ENCODE data around the gene LMX1B.

Gene LMX1B

DNA sequence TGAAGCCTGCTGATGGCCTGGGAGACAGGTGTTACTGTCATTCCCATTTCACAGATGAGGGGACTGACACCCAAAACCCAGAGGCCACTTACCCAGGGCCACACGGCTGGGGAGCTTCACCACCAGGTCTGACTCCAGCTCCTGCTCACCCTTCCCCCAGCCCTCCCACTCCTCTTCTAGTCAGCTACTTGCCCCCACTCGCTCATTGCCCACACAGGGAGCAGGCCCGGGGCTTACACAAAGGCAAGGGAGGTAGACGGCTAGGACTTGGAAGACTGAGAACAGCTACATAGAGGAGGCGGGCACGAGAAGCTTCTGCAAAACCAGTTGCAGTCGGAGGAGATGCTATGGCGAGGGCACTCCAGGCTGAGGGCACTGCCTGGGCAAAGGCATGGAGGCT is 21.3 kb downstream of the LMX1B start:
- DNase-seq (ENCODE audit: low read depth, low spot score) = no peak
- H3K4me1 ChIP-seq (ENCODE audit: control insufficient read depth, insufficient read depth, low read length) = peaks cover 4% of the 10 kb centered on the region
- no peak overlapping the region for H3K4me3 ChIP-seq (ENCODE audit: low read length)
- no peaks in the 10 kb centered on the region for H3K9me3 ChIP-seq (ENCODE audit: control insufficient read depth, insufficient read depth, low read length)
- WGBS (ENCODE audit: insufficient coverage, insufficient read length) = no CpG with 5 or more reads among the region's 8 CpGs
- no peak overlapping the region for H3K27ac ChIP-seq (ENCODE audit: low read length)
- H3K27me3 ChIP-seq (ENCODE audit: control insufficient read depth, insufficient read depth, low read length) = peaks cover 34% of the 10 kb centered on the region; the same call in 1 of the 2 replicates
- H3K36me3 ChIP-seq (ENCODE audit: control insufficient read depth, insufficient read depth, low read length) = no peaks in the 10 kb centered on the region

DNA sequence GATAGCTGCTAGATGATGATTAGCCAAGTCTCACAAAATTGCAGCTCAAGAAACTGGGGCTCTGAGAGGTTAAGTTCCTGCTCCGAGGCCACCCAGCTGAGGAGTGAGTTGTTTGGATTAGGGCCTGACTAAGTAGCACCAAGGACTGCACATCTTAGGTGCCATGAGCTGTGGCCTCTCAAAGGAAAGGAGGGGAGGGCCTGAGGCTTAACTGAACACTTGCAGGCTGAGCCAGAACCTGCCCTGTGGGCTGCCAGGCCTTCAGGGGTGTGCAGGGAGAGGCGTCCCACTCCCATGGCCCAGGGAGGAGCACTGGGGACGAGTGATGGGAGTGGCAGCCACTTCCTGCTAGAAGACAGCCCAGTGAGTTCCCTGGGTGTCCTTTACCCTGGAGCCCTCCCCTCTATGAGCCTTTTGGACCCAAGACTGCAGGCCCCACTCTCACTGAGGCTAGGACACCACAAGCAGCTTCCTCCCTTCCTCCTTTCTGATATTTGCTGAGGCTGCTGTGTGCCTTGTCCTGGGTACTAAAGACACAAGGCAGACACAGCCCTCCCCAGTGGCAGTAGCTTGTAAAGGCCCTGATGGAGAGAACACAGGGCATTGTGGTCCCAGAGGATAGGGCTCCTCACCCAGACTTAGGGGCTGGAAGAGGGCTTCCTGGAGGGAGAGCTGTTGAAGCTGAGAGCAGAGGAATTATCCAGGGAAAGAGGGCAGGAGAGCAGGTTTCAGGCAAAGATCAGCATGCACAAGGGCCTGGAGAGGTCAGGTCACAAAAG is 22.1 kb downstream of the LMX1B start:
- no CpG with 5 or more reads among the region's 3 CpGs for WGBS (ENCODE audit: insufficient coverage, insufficient read length)
- Histone ChIP-seq H3K4me3 (ENCODE audit: low read length) (no peak overlapping the region), H3K27me3 (ENCODE audit: control insufficient read depth, insufficient read depth, low read length) (peaks cover 29% of the 10 kb centered on the region; the same call in 1 of the 2 replicates), H3K36me3 (ENCODE audit: control insufficient read depth, insufficient read depth, low read length) (no peaks in the 10 kb centered on the region), H3K27ac (ENCODE audit: low read length) (no peak overlapping the region), H3K9me3 (ENCODE audit: control insufficient read depth, insufficient read depth, low read length) (no peaks in the 10 kb centered on the region), H3K4me1 (ENCODE audit: control insufficient read depth, insufficient read depth, low read length) (peaks cover 4% of the 10 kb centered on the region)
- no peak for DNase-seq (ENCODE audit: low read depth, low spot score)

DNA sequence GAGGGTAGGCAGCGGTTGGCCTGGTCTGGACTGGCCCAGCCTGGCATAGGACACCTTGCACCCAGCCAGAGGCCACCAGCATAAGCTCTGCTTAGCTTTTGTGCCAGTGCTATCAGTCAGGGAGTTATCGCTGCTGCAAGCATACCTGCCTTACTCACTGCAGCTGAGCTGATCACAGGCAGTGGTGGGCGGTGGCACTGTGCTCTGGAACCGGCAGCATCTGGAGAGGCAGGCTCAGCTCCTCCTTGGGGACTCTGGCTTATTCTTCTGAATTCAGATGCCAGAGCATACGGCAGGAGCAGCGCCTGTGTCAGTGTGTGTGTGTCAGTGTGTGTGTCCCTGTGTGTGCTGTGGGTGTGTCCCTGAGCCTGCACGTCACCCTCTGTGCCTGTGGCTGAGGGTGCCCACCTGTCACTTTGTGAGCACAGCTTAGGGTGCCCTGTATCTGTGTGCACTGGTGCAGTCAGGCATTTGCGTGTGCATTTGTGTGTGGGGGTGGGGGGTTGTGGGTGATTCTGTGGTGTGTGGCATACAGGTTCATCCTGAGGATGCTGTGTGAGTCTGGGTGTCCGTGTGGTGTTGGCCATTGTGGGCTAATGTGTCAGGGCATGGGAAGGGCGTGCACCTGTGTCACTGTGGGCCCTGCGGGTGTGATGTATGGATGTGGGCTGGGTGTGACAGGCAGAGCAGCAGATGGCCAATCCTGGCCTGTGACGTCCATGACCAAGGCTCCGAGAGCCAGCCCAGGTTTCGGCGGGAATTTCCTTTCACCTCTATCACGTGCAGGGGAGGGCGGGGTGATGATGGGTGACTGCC is 23.5 kb downstream of the LMX1B start:
- no peaks in the 10 kb centered on the region for H3K36me3 ChIP-seq (ENCODE audit: control insufficient read depth, insufficient read depth, low read length)

GRCh38 chr9:126638571-126639132 is 24.9 kb downstream of the LMX1B start:
- no peak for DNase-seq (ENCODE audit: low read depth, low spot score)
- peak overlapping the region; percentile 6; the same call in 1 of the 2 replicates for H3K4me3 ChIP-seq (ENCODE audit: low read length)

More for the DNA sequence above, 23.5 kb downstream of the LMX1B start:
- DNase-seq (ENCODE audit: low read depth, low spot score) = no peak
- no peak overlapping the region for H3K4me3 ChIP-seq (ENCODE audit: low read length)
- peaks cover 4% of the 10 kb centered on the region for H3K4me1 ChIP-seq (ENCODE audit: control insufficient read depth, insufficient read depth, low read length)
- peaks cover 22% of the 10 kb centered on the region; the same call in 1 of the 2 replicates for H3K27me3 ChIP-seq (ENCODE audit: control insufficient read depth, insufficient read depth, low read length)
- no peak overlapping the region for H3K27ac ChIP-seq (ENCODE audit: low read length)
- WGBS (ENCODE audit: insufficient coverage, insufficient read length) = no CpG with 5 or more reads among the region's 17 CpGs
- no peaks in the 10 kb centered on the region for H3K9me3 ChIP-seq (ENCODE audit: control insufficient read depth, insufficient read depth, low read length)

DNA sequence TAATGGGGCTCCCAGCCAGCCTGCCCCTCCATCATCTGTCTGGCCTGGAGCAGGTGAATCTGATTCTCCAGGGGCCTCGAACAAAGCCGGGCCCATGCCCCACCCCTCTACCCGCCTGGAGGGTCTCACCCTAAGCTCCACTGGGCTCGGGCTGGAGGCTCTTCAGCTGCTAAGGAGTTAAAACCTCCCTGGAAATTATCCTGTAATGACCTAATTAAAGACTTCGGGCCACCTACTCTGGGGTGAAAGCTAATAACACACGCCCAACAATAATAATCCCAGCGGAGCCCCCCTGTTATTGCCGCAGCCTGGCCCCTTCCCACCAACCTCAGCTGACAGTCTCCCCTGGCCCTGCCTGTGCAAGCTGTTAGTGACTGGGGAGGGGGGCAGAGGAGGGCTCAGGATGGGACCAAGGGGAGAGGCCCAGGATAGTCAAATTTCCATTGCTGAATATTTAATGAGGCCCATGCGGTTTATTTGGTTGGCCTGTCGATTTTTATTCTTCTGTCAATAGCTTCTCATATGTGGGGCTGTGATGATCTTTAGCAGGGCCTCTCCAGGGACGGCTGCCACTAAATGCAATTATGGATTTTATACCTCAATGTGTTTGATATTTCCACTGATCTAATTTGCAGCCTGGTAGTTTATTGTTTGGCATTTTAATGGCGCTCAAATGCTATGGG is 25.7 kb downstream of the LMX1B start:
- WGBS (ENCODE audit: insufficient coverage, insufficient read length) = no CpG with 5 or more reads among the region's 12 CpGs
- Histone ChIP-seq H3K4me3 (ENCODE audit: low read length) (no peak overlapping the region), H3K4me1 (ENCODE audit: control insufficient read depth, insufficient read depth, low read length) (peaks cover 4% of the 10 kb centered on the region), H3K36me3 (ENCODE audit: control insufficient read depth, insufficient read depth, low read length) (no peaks in the 10 kb centered on the region), H3K9me3 (ENCODE audit: control insufficient read depth, insufficient read depth, low read length) (no peaks in the 10 kb centered on the region), H3K27me3 (ENCODE audit: control insufficient read depth, insufficient read depth, low read length) (peaks cover 19% of the 10 kb centered on the region; the same call in 1 of the 2 replicates), H3K27ac (ENCODE audit: low read length) (no peak overlapping the region)
- no peak for DNase-seq (ENCODE audit: low read depth, low spot score)

More at GRCh38 chr9:126638571-126639132, 24.9 kb downstream of the LMX1B start:
- H3K27ac ChIP-seq (ENCODE audit: low read length) = no peak overlapping the region
- no peaks in the 10 kb centered on the region for H3K9me3 ChIP-seq (ENCODE audit: control insufficient read depth, insufficient read depth, low read length)
- WGBS (ENCODE audit: insufficient coverage, insufficient read length) = no CpG with 5 or more reads among the region's 30 CpGs
- H3K4me1 ChIP-seq (ENCODE audit: control insufficient read depth, insufficient read depth, low read length) = peaks cover 4% of the 10 kb centered on the region
- peaks cover 19% of the 10 kb centered on the region; the same call in 1 of the 2 replicates for H3K27me3 ChIP-seq (ENCODE audit: control insufficient read depth, insufficient read depth, low read length)
- H3K36me3 ChIP-seq (ENCODE audit: control insufficient read depth, insufficient read depth, low read length) = no peaks in the 10 kb centered on the region

GRCh38 chr9:126641118-126641851 is 27.6 kb downstream of the LMX1B start:
- no CpG with 5 or more reads among the region's 8 CpGs for WGBS (ENCODE audit: insufficient coverage, insufficient read length)
- DNase-seq (ENCODE audit: low read depth, low spot score) = no peak
- no peak overlapping the region for H3K4me3 ChIP-seq (ENCODE audit: low read length)
- H3K36me3 ChIP-seq (ENCODE audit: control insufficient read depth, insufficient read depth, low read length) = no peaks in the 10 kb centered on the region
- no peak overlapping the region for H3K27ac ChIP-seq (ENCODE audit: low read length)
- H3K4me1 ChIP-seq (ENCODE audit: control insufficient read depth, insufficient read depth, low read length) = peaks cover 4% of the 10 kb centered on the region
- H3K27me3 ChIP-seq (ENCODE audit: control insufficient read depth, insufficient read depth, low read length) = peaks cover 19% of the 10 kb centered on the region; the same call in 1 of the 2 replicates
- H3K9me3 ChIP-seq (ENCODE audit: control insufficient read depth, insufficient read depth, low read length) = no peaks in the 10 kb centered on the region

DNA sequence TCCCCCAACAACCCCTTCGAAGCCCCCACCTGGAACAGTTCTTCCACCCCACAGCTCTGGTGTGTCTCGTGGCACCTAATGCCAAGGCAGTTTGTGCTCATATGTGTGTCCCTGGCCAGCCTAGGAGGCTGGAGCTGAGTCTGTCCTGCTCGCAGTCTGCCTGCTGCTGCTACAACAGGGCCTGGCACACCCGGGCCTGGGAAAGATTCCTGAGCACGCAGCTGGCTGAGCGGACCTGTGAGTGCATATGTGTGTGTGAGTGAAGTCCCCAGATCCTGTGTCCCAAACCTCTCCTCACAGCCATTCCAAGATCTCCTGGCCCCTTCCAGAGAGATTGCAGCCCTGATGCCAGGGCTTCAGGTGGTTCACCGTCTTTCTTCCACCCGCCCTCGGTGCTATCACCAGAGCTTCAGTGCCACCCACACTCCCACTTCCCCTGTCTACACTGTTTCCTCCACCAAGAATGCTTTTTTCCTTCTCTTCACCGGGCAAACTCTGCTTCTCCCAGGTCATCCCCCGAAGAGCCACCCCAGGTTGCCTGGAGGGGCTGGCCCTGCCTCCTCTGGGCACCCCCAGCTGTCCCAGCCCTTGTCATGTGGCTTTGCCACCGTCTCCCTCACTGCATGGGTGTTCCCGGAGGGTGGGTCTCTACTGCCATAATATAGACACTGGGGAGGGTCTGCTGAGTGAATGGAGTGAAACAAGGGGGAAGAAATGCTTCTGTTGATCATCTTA is 28.4 kb downstream of the LMX1B start:
- H3K9me3 ChIP-seq (ENCODE audit: control insufficient read depth, insufficient read depth, low read length) = no peaks in the 10 kb centered on the region
- no peak for DNase-seq (ENCODE audit: low read depth, low spot score)
- WGBS (ENCODE audit: insufficient coverage, insufficient read length) = no CpG with 5 or more reads among the region's 13 CpGs
- no peak overlapping the region for H3K27ac ChIP-seq (ENCODE audit: low read length)
- peaks cover 13% of the 10 kb centered on the region; the same call in 1 of the 2 replicates for H3K27me3 ChIP-seq (ENCODE audit: control insufficient read depth, insufficient read depth, low read length)
- no peaks in the 10 kb centered on the region for H3K36me3 ChIP-seq (ENCODE audit: control insufficient read depth, insufficient read depth, low read length)
- no peak overlapping the region for H3K4me3 ChIP-seq (ENCODE audit: low read length)
- H3K4me1 ChIP-seq (ENCODE audit: control insufficient read depth, insufficient read depth, low read length) = peaks cover 4% of the 10 kb centered on the region

DNA sequence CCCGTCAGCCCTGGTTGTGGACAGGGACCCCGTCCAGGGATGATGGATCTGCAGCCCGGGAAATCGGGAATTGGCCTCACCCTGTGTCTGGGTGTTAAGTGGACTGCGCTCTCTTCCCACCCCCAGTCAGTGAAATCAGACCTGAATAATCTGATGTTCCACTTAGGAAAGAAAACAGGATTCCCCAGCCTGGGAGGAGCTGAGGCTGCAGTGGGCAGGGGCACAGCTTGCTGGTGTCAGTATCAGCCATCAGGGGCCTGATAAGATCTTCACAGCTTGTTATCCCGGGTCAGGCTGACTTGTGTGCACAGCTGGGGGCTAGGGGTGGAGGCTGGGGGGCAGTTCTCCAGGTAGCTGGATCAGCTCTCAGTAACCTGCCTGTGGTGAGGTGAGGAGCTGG is 29.1 kb downstream of the LMX1B start:
- H3K27ac ChIP-seq (ENCODE audit: low read length) = no peak overlapping the region
- H3K4me3 ChIP-seq (ENCODE audit: low read length) = no peak overlapping the region
- H3K4me1 ChIP-seq (ENCODE audit: control insufficient read depth, insufficient read depth, low read length) = peaks cover 4% of the 10 kb centered on the region
- DNase-seq (ENCODE audit: low read depth, low spot score) = no peak
- H3K36me3 ChIP-seq (ENCODE audit: control insufficient read depth, insufficient read depth, low read length) = no peaks in the 10 kb centered on the region
- WGBS (ENCODE audit: insufficient coverage, insufficient read length) = no CpG with 5 or more reads among the region's 6 CpGs
- H3K9me3 ChIP-seq (ENCODE audit: control insufficient read depth, insufficient read depth, low read length) = no peaks in the 10 kb centered on the region
- H3K27me3 ChIP-seq (ENCODE audit: control insufficient read depth, insufficient read depth, low read length) = peaks cover 9% of the 10 kb centered on the region; the same call in 1 of the 2 replicates

DNA sequence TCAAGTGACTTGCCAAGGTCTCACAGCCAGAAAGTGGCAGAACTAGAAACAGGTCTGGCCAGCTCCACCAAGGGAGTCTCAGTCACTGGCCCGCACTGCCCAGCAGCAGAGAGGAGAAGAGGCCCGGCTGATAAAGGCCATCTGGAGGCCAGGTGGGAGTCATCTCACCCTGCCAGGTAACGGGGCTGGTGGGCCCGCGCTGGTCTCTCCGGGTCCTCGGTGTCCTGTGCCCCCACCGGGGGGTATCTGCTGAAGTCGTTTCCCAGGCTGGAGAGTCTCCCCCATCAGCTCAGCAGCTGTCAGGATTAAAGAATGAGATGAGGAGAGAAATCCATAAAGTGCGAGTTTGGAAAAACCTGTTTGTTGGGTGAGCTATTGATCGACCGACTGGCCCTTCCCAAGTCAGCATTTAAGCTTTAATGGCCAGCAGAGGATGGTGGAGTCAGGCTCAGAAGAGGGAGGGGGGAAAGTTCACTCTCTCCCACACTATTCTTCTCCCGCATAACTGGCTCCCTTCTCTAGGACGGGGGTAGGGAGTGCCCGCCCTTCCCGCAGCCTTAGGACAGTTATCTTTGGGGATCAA is 30.3 kb downstream of the LMX1B start:
- Histone ChIP-seq H3K4me3 (ENCODE audit: low read length) (no peak overlapping the region), H3K4me1 (ENCODE audit: control insufficient read depth, insufficient read depth, low read length) (no peaks in the 10 kb centered on the region), H3K36me3 (ENCODE audit: control insufficient read depth, insufficient read depth, low read length) (no peaks in the 10 kb centered on the region), H3K27me3 (ENCODE audit: control insufficient read depth, insufficient read depth, low read length) (no peaks in the 10 kb centered on the region), H3K9me3 (ENCODE audit: control insufficient read depth, insufficient read depth, low read length) (no peaks in the 10 kb centered on the region), H3K27ac (ENCODE audit: low read length) (no peak overlapping the region)
- WGBS (ENCODE audit: insufficient coverage, insufficient read length) = no CpG with 5 or more reads among the region's 16 CpGs
- no peak for DNase-seq (ENCODE audit: low read depth, low spot score)

Data from iPS DF 6.9 (cell line).